PC-9 (cell line): ENCODE measurements around the gene CCPG1.

ENCODE experiments used
- EZH2 ChIP-seq: fragments of 200-600 bp; sonication (generic); IDR thresholded peaks from 2 replicates; pipeline ENCODE4 v1.8.0; 2017; ENCODE audit warnings: antibody characterized with exemption, low read depth
- TF ChIP-seq, protein P1 (sequence below): fragments of 200-600 bp; sonication (generic); conservative IDR thresholded peaks from 2 replicates; pipeline ENCODE4 v1.6.1; 2017; ENCODE audit warnings: mixed run types, antibody characterized with exemption, mild to moderate bottlenecking, moderate library complexity

DNA sequence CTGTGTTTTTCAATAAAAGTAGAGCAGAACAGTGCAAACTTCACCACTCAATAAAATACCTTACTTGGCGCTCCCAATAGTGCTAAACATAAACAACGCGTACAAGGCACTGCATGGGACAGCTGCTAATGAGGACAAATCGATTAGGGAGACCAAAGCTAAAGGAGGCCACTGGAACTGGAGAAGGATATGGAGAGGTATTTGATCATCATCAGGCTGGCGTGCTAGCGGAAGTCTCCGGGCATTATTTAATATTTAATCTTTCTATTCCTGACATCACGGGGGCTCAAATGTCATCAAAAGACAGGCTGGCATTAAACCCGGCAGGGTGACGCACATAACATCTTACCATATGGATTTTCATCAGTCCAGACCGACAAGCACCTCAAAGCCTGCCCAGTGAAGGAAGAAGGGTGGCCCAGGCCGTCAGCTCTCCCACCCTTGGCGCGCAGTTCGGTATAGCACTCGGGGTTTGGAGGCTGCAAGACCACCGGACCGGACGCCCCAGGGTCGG lies 604 bp downstream of the CCPG1 start:
- TF ChIP-seq, protein P1, sequence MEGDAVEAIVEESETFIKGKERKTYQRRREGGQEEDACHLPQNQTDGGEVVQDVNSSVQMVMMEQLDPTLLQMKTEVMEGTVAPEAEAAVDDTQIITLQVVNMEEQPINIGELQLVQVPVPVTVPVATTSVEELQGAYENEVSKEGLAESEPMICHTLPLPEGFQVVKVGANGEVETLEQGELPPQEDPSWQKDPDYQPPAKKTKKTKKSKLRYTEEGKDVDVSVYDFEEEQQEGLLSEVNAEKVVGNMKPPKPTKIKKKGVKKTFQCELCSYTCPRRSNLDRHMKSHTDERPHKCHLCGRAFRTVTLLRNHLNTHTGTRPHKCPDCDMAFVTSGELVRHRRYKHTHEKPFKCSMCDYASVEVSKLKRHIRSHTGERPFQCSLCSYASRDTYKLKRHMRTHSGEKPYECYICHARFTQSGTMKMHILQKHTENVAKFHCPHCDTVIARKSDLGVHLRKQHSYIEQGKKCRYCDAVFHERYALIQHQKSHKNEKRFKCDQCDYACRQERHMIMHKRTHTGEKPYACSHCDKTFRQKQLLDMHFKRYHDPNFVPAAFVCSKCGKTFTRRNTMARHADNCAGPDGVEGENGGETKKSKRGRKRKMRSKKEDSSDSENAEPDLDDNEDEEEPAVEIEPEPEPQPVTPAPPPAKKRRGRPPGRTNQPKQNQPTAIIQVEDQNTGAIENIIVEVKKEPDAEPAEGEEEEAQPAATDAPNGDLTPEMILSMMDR, result no peak
- TF ChIP-seq EZH2, result no peak
